ENCODE measurements around the gene VTI1A. TPM values are rescaled to one million over a fixed set of nuclear protein-coding genes. Genes with fewer than 3 reads are reported as not detected.

VTI1A gene
- total RNA-seq, 6 experiments from 2014 or later: 11.2 to 26.2 (median 12.3) TPM

GRCh38 chr10:112502536-112502935, 55.5 kb downstream of the VTI1A start:
- no peak overlapping the region for H3K27ac ChIP-seq
- H3K9me3 ChIP-seq: no peaks in the 10 kb centered on the region
- TF ChIP-seq, protein P1, sequence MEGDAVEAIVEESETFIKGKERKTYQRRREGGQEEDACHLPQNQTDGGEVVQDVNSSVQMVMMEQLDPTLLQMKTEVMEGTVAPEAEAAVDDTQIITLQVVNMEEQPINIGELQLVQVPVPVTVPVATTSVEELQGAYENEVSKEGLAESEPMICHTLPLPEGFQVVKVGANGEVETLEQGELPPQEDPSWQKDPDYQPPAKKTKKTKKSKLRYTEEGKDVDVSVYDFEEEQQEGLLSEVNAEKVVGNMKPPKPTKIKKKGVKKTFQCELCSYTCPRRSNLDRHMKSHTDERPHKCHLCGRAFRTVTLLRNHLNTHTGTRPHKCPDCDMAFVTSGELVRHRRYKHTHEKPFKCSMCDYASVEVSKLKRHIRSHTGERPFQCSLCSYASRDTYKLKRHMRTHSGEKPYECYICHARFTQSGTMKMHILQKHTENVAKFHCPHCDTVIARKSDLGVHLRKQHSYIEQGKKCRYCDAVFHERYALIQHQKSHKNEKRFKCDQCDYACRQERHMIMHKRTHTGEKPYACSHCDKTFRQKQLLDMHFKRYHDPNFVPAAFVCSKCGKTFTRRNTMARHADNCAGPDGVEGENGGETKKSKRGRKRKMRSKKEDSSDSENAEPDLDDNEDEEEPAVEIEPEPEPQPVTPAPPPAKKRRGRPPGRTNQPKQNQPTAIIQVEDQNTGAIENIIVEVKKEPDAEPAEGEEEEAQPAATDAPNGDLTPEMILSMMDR (IDR thresholded peaks at IDR 0.05): no peak
- no peak for TF ChIP-seq POLR2A (IDR thresholded peaks at IDR 0.05)
- no peaks in the 10 kb centered on the region for H3K27me3 ChIP-seq
- H3K36me3 ChIP-seq: no peaks in the 10 kb centered on the region
- DNase-seq: no peak
- ATAC-seq: no peak
- 78% methylated on average over 2 of the region's 2 CpGs for WGBS (ENCODE audit: insufficient coverage, low coverage, low lambda C conversion rate, missing lambda C conversion rate)
- no peak overlapping the region for H3K4me3 ChIP-seq
- intact Hi-C loops (cut with DNase I): no loop called here
- H3K4me1 ChIP-seq: no peaks in the 10 kb centered on the region

DNA sequence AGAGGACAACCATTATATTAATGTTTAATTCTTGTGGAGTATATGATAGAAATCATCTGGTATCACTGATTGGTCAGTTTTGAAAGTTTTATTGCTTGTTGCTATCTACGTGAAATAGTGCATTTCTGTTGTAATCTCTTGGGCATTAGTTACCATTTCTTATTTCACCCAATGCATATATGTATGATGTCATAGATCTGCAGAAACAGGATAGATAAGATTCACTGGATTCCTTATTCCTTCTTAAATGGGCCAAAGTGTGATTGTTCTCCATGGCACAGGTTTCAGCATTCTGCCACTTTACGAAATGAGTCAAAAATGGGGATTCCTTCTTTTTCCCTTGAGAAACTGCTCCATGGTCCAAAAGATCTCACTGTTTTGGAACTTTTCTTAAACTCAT, 56.6 kb downstream of the VTI1A start:
- Histone ChIP-seq H3K4me1 (no peaks in the 10 kb centered on the region), H3K9me3 (no peaks in the 10 kb centered on the region), H3K4me3 (no peak overlapping the region), H3K27ac (no peak overlapping the region), H3K36me3 (no peaks in the 10 kb centered on the region), H3K27me3 (no peaks in the 10 kb centered on the region)
- no peak for DNase-seq
- intact Hi-C loops (cut with DNase I): no loop called here
- TF ChIP-seq, protein P1 (IDR thresholded peaks at IDR 0.05): no peak
- no peak for TF ChIP-seq POLR2A (IDR thresholded peaks at IDR 0.05)
- ATAC-seq: no peak
- WGBS (ENCODE audit: insufficient coverage, low coverage, low lambda C conversion rate, missing lambda C conversion rate): 97% methylated on average over 2 of the region's 2 CpGs

GRCh38 chr10:112507046-112507445, 60.0 kb downstream of the VTI1A start:
- Histone ChIP-seq H3K4me3 (no peak overlapping the region), H3K4me1 (no peaks in the 10 kb centered on the region), H3K36me3 (no peaks in the 10 kb centered on the region), H3K27ac (no peak overlapping the region), H3K9me3 (no peaks in the 10 kb centered on the region), H3K27me3 (no peaks in the 10 kb centered on the region)
- TF ChIP-seq POLR2A (IDR thresholded peaks at IDR 0.05): no peak
- TF ChIP-seq, protein P1 (IDR thresholded peaks at IDR 0.05): no peak
- 33% methylated on average over 4 of the region's 4 CpGs for WGBS (ENCODE audit: insufficient coverage, low coverage, low lambda C conversion rate, missing lambda C conversion rate)
- no peak for DNase-seq
- no peak for ATAC-seq
- intact Hi-C loops (cut with DNase I): no loop called here

GRCh38 chr10:112507988-112508387, 61.0 kb downstream of the VTI1A start:
- Histone ChIP-seq H3K9me3 (no peaks in the 10 kb centered on the region), H3K27me3 (no peaks in the 10 kb centered on the region), H3K4me3 (no peak overlapping the region), H3K36me3 (no peaks in the 10 kb centered on the region), H3K4me1 (no peaks in the 10 kb centered on the region), H3K27ac (no peak overlapping the region)
- intact Hi-C loops (cut with DNase I): no loop called here
- DNase-seq: no peak
- no peak for ATAC-seq
- no peak for TF ChIP-seq POLR2A (IDR thresholded peaks at IDR 0.05)
- TF ChIP-seq, protein P1 (IDR thresholded peaks at IDR 0.05): no peak
- WGBS (ENCODE audit: insufficient coverage, low coverage, low lambda C conversion rate, missing lambda C conversion rate): 53% methylated on average over 4 of the region's 4 CpGs
